H1 (cell line): ENCODE data around the gene PDE9A.

Experiments
- CEBPB ChIP-seq: IDR thresholded peaks from 2 replicates; pipeline ENCODE4 v1.6.1; 2012; ENCODE audit warnings: low read depth, low read length
- CTCF ChIP-seq, 3 experiments: IDR thresholded peaks; 1 replicate in 2 of 3; 2 replicates in 1 of 3; pipeline versions ENCODE4 v1.5.1 to v1.6.1; 2011; ENCODE audit warnings: low read length in 3 of 3, mild to moderate bottlenecking in 3 of 3, inconsistent platforms in 2 of 3, low read depth in 1 of 3, moderate library complexity in 1 of 3; ENCODE audit not compliant: insufficient read depth in 1 of 3; ENCODE audit errors: control extremely low read depth in 1 of 3
- EP300 ChIP-seq, 2 experiments: IDR thresholded peaks; 1 replicate in 1 of 2; 2 replicates in 1 of 2; pipeline ENCODE4 v1.6.1; 2011 to 2012; ENCODE audit warnings: low read depth in 2 of 2, low read length in 2 of 2, mild to moderate bottlenecking in 2 of 2, borderline replicate concordance in 1 of 2, inconsistent platforms in 1 of 2, moderate library complexity in 1 of 2
- EZH2 ChIP-seq: fragments of 200-600 bp; sonication (generic); IDR thresholded peaks from 2 replicates; pipeline ENCODE4 v1.7.1; 2012; ENCODE audit warnings: low read depth, mild to moderate bottlenecking, moderate library complexity, low read length, inconsistent platforms; ENCODE audit not compliant: severe bottlenecking
- RAD21 ChIP-seq, 2 experiments: IDR thresholded peaks in 1 of 2; conservative IDR thresholded peaks in 1 of 2; 2 replicates each; pipeline ENCODE4 v1.6.1; 2011; ENCODE audit warnings: low read depth in 2 of 2, low read length in 2 of 2, improper control_type of control experiment in 1 of 2, inconsistent platforms in 1 of 2, mild to moderate bottlenecking in 1 of 2, moderate library complexity in 1 of 2
- TF ChIP-seq, protein P1 (sequence below): IDR thresholded peaks from 2 replicates; pipeline ENCODE4 v1.6.1; 2011; ENCODE audit warnings: low read length, improper control_type of control experiment

- TF ChIP-seq EZH2 (no peak), RAD21 (IDR thresholded peaks at IDR 0.05 in 1 of 2, conservative IDR thresholded peaks at IDR 0.05 in 1 of 2; ENCODE audit: low read depth in 2 of 2, low read length in 2 of 2) (no peak), EP300 (IDR thresholded peaks at IDR 0.05; ENCODE audit: borderline replicate concordance in 1 of 2, low read depth in 2 of 2, low read length in 2 of 2) (no peak), CTCF (IDR thresholded peaks at IDR 0.05; ENCODE audit: control extremely low read depth in 1 of 3, insufficient read depth in 1 of 3, low read depth in 1 of 3, low read length in 3 of 3) (no peak), CEBPB (no peak)
- TF ChIP-seq, protein P1, sequence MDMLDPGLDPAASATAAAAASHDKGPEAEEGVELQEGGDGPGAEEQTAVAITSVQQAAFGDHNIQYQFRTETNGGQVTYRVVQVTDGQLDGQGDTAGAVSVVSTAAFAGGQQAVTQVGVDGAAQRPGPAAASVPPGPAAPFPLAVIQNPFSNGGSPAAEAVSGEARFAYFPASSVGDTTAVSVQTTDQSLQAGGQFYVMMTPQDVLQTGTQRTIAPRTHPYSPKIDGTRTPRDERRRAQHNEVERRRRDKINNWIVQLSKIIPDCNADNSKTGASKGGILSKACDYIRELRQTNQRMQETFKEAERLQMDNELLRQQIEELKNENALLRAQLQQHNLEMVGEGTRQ: no peak
Observed at GRCh38 chr21:42757826-42758655, 104.6 kb downstream of the PDE9A start.
